Measurements from ENCODE around the gene FAM20C.
"Not testable (repeated sequence)": the region's sequence is repeated elsewhere in the genome, so short reads cannot be mapped to it uniquely, and the experiment has no call there.

FAM20C gene

DNA sequence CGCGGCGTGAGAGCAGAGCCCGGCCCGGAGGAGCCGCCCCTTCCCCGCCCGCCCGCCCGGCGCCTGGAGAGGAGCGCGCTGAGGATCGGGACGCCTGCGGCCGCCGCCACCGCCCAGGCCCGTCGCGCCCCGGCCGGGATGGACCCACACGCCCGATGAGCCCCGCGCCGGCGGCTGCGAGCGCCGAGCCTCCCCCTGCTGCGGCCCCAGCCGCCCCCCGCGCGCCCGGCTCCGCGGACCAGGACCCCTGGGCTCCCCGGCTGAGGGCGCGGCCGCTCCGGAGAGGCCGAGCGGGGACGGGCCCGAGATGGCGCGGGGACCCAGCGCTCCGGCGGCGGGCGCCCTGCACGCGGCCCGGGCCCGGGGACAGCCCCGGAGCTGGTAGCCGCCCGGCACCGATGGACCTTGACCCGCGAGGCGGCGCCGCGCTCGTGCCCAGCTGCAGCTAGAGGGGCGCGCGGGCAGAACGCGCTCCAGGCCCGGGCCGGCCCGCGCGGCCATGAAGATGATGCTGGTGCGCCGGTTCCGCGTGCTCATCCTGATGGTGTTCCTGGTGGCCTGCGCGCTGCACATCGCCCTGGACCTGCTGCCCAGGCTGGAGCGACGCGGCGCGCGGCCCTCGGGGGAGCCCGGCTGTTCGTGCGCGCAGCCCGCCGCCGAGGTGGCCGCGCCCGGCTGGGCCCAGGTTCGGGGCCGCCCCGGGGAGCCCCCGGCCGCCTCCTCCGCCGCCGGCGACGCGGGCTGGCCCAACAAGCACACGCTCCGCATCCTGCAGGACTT, 520 bp downstream of the FAM20C start:
- no peak for DNase-seq (ENCODE audit: low spot score)

DNA sequence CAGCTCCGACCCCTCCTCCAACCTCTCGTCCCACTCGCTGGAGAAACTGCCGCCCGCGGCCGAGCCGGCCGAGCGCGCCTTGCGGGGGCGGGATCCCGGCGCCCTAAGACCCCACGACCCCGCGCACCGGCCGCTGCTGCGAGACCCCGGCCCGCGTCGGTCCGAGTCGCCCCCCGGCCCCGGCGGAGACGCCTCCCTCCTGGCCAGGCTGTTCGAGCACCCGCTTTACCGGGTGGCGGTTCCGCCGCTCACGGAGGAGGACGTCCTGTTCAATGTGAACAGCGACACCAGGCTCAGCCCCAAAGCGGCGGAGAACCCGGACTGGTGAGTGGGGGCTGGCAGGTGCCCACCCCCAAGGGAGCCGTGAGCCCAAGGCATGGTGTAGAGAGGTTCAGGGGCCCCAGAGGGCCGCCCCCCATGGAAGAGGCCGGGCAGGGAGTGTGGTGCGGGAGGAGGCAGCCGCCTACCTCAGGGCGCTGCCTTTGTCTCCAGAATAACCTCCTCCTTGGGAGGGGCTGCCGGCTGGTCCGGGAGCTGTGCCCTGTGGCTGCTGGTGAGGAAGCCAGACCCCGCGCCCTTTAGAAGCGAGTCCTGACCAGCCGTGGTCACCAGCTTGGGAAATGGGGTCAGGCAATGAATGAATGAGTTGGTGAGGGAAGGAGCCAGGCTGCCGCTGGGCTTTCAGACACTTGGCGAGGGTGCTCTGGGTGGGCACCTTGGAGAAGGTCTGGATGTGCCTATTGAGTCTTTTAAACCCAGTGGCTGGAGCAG, 1.3 kb downstream of the FAM20C start:
- DNase-seq (ENCODE audit: low spot score), result no peak

DNA sequence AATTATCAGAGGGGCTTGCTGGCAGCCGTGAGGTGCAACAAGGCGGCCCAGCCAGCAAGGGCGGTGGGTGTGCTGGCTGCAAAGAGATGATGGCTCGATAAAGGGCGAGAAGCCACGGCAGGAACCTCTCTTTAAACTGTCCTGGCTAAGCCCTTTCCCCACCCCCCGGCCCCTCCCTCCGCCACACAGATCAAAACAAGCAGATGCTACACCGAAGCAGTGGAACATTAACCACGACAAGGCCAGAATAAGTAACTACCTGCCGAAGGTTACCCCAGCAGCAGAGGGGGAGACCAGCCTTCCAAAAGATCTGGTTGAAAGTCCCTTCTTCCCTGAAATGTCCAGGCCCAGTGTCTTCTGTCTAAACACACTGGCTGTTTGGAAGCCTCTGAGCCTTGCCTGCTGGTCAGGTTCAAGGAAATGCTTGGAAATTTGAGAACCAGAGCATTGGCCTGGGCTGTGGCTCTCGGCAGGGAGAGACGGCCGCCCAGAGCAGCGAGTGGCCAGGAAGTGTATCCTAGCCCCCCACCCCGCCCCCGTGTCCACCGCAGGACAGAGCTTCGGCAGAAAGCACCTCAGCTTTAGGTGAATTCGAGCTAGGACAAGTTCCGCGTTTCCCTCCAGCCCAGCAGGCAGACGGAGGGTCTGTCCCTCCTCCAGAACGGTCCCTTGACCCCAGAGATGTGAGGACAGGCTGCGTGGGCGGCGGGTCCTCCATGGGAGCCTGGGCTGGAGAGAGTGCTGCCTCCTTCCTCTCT, 2.1 kb downstream of the FAM20C start:
- no peak for DNase-seq (ENCODE audit: low spot score)

DNA sequence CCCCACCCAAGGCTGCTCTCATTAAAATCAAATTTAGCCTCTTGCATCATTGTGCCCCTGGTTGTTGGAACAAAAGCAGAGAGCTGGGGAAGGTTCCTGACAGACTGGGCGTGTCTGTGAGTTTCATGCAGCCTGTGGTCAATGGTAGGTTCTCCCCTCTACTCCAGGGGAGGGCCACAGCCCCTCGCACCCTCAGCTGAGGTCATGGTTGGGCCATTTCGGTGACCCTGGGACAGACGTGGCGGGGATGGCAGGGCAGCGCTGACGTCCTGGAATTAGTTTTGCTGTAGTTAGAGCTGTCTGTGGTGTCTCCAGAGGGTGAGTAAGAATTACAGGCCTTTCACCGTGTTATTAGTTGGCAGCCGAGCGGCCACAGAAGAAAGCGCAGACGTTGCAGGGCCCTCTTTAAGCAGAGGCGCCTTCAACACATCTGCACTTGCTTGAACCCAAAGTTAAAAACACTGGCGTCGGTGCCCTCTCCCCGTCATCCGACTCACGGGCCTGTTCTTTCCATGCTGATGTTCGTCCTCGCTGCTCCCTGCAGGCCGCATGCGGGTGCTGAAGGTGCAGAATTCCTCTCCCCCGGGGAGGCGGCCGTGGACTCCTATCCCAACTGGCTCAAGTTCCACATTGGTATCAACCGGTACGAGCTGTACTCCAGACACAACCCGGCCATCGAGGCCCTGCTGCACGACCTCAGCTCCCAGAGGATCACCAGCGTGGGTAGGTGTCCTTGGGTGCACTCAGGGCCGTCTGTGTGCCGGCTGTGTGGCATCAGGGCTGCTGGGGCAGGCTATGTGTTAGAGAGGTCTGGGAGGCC, 2.8 kb downstream of the FAM20C start:
- DNase-seq (ENCODE audit: low spot score), result no peak

DNA sequence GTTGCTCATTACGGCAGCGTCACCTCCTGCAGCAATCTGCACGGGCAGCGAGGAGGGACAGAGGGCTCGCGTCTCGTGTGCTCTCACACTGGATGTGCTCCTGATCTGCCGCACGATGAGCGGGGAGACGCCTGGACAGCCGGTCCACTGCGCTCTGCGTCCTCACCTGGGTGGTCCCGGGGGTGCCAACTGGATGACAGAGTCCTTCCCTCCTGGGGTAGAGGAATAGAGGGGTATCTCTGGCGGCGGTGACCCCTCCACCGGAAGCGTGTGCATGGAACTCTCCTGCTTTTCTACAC, 3.4 kb downstream of the FAM20C start:
- DNase-seq (ENCODE audit: low spot score), result no peak

DNA sequence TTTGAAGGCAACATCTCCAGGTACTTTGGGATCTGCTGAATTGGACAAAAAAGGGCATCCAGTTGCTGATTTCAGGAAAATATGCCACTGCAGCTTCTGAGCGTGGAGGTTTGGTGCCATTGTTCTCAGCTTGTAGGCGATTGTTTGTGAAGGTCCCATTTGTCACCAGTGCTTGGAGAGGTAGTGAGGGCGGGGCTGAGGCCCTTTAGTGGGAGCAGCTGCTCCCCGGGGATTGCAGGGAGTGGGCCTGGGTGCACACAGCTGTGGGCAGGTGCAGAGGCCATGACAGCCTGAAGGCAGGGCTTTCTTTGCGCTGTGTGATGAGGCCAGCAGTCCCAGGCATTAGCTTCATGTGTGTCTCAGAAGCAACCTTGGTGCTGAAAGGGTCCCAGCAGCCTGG, 3.9 kb downstream of the FAM20C start:
- DNase-seq (ENCODE audit: low spot score), result no peak

DNA sequence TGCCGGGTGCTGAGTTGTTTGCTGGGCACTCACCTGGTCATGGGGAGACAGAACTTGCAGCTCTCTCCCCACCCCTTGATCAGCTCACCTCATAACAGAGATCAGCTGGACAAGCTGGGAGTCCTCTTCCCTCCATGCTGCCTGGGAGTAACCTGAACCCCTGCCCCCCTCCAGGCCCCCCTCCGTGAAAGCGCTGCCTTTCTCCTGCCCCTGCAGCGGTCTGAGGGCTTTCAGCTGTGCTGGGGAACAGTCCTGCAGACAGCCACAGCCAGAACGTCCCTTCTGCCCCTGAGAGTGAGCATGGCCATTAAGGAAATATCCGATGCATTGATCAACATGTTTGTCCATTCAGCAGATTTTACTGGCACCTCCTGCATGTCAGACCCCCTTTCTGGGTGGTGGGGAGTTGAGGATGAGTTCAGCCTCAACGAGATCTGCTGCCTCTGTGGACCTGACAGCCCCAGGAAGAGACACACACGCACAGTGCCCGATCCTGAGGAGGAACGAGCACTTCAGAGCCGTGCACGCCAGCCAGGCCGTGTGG, 4.5 kb downstream of the FAM20C start:
- no peak for DNase-seq (ENCODE audit: low spot score)

DNA sequence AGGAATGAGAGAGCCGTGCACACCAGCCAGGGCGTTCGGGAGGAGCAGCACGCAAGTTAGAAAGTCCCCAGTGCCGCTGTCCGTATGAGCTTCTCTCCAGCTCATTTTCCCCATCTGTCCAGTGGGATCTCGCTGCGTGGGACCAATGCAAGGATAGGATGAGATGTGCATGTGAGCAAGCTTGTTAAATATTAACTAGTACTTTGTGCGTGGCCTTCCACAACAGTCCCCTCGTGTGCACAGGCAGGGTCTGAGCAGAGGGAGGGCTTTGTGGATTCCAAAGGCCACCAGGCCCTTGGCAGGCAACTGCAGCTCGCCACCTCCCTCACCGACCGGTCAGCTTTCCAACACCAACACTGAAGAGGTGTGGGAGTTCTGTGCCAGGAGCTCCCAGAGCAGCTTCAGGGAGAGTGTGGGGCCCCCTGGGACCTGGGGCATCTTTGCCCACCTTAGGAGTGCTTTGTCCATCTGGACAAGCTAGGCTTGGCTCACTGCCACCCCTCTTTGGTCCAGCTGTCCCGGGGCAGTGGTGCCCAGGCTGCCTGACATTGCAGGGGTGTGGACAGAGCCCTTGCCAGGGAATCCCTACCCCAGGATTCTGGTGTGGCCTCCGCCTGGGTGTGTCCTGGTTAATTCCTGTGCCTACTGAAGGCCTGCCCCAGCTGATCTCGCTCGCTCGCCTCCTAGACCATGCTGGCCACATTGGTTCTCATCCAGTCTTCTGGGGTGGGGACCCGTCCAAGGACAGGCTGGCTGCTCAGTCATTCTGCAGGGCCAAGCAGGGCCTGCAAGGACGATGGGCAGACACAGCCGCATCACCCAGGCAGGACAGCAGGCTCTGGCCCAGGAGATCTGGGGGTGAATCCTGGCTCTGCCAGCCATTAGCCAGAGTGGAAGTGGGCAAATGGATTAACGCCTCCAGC, 5.3 kb downstream of the FAM20C start:
- no peak for DNase-seq (ENCODE audit: low spot score)

DNA sequence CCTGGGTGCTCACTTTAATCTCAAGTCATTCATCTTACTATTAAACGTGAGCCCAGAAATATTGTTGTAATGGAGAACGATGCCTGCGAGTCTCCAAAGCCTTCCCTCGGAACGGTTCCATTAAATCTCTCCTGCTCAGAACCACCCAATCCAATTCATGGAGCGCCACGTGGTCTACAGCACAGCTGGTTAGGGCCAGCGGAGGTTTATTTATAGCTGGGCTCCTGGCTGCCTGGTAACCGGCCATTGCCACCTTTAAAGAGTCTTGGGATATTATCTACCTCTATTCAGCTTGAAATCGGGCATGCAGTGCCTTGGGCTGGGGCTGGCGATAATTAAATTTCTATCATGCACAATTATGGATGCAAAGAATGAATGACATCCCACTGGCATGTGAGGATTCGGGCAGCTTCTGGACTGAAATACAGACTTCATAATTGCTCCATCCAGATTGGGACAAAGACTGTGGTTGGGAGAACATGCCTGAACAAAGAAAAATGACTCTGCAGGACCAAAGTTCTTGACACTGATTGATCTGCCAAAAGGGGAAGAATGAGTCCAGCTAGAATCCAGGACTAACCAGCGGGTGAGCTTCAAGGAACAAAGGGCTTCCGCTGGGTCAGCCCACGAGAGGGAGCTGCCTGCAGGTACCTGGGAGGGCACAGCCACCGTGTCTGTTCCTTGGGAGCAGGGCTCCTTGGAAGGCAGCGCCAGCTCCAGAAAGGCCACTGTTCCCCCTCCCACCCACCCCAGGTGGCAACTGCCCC, 7.3 kb downstream of the FAM20C start:
- no peak for DNase-seq (ENCODE audit: low spot score)

DNA sequence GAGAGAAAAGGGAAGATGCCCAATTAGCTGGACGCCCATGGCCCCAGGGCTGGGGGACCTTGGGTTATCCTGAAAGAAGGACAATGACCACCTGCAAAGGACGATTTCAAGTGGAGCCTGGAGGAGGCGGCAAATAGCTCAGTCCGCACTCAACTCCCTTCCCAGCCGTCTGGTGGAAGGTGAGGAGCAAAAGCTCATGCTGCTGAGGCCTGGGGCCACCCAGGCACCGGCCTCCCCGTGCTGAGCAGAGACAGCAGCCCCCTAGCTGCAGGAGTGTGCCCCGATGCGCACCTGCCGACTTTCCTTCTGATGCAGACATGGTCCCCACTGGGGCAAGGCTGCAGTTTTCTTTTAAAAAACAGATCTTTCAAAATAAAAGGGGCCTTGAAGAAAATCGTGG, 7.9 kb downstream of the FAM20C start:
- no peak for DNase-seq (ENCODE audit: low spot score)

DNA sequence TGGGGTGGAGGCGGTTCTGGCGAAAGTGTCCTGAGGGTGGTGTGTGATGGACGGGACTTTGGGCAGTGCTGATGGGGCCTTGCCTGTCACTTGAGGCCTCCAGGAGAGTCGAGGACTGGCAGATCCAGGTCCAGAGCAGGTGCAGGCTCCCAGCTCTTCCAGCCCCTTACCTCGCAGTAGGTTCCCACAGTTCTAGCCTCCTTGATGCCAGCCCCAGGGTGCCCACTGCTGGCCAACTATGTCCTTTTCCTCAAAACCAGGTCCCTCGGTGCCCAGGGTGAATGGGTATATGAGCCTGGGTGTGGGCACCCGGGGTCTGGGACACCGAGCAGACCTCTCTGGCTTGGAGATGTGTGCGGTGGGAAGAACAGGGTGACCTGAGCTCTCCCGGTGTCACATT, 8.3 kb downstream of the FAM20C start:
- no peak for DNase-seq (ENCODE audit: low spot score)

DNA sequence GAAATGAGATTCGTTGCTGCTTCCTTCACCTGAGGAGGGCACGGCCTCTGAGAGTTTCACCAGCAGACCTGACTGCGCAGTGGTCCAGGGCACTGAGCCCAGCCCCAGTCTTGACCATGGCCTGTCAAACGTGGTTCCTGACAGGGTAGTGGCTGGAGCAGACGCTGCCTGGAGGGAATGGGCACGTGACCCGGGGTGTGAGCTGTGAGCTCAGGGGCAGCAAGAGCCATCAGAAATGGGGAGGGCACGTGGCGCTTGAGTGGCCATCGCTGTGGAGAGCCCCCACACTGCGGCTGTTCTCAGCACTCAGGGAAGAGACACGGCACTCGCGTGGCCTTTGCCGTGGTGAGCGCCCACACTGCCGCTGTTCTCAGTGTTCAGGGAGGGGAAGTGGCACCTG, 12.0 kb downstream of the FAM20C start:
- no peak for DNase-seq (ENCODE audit: low spot score)

DNA sequence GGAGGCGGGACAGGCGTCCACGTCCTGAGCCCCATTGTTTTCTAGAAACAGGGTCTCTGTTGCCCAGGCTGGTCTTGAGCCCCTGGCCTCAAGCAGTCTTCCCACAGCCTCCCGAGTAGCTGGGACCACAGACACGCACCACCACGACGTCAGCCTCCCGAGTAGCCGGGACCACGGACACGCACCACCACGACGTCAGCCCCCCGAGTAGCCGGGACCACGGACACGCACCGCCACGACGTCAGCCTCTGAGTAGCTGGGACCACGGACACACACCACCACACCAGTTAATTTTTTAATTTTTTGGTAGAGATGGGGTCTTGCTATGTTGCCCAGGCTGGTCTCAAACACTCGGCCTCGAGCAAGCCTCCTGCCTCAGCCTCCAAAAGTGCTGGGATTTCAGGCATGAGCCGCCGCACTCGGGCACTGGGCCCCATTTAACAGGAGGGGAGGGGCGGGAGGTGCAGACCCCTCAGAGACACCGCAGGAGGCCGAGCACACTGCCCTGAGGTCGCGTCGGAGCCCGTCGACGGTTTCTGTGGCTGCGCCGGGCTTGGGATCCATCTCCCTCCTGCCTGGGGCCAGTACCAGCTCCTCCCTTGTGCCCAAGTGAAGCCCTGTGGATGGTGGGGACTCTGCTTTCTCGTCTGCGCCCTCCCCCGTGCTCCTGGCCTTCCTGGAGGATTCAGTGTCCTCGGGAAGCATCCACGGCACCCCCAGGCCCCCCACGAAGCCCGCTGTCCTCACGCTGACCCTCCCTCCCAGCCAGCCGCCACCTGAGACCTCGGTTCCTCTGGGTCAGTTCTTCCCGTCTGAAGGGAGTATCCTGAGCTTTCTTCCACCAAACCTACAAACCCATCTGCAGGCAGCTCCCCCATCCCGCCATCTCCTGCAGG, 13.0 kb downstream of the FAM20C start:
- DNase-seq (ENCODE audit: low spot score), result no peak

DNA sequence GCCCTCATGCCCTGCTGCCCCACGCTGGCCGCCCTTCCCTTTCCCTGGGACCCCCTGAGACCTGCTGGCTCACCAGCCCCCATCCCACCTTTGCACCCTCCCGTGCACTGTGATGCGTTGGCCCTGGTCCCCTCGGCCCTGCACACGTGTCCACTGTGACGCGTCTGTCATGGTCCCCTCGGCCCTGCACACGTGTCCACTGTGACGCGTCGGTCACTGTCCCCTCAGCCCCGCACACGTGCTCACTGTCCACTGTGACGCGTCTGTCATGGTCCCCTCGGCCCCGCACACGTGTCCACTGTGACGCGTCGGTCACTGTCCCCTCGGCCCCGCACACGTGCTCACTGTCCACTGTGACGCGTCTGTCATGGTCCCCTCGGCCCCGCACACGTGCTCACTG, 14.0 kb downstream of the FAM20C start:
- not testable (repeated sequence) for DNase-seq (ENCODE audit: low spot score)

DNA sequence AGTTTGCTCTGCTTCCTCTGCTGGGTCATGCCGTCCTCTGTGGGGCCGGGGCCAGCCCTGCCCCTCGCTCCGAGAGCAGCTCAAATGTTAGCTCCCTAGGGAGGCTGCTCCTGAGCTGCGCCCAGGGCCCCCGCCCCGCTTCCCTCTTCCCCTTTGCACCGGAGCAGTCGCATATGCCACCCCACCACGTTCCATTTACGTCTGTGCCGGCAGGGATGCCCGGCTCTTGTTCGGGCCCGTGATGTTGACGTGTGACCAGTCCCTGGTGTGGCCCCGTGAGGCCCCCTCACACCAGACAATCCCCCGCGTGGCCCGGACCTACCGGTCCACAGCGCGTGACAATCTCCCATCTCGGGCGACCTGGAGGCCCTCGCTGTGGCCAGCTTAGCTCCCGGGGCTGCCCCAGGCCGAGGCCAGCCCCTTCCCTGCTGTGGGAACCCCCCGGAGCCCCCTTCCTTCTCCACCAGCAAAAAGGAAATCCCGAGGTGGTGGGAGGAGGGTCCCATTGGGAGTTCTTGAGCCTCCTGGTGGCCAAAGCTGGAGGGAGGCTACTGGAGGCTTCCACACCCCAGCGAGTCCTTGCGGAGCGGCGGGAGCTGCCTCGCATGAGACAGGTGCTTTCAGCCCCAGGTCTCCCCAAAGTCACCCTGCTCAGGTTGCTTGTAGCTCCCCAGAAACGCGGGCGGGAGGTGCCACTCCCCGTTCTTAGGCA, 15.2 kb downstream of the FAM20C start:
- no peak for DNase-seq (ENCODE audit: low spot score)

DNA sequence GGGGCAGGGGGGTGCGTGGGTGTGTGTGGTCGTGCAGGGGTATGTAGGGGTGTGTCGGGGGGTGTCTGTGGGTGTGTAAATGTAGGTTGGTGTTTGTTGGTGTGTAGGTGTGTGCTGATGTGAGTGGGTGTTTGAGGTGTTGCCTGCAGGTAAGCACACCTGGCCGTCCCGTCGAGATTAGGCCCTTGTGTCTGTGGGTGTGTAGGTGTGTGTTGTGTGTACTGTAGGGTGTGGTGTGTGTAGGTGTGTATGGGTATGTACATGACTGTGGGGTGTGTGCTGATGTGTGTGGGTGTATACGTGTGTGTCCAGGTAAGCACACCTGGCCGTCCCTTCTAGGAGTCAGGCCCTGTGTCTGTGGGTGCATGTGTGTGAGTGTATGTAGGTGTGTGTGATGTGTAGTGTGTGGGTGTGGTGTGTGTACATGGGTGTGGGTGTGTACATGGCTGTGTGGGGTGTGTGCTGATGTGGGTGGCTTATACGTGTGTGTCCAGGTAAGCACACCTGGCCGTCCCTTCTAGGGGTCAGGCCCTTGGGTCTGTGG, 15.8 kb downstream of the FAM20C start:
- DNase-seq (ENCODE audit: low spot score), result no peak

DNA sequence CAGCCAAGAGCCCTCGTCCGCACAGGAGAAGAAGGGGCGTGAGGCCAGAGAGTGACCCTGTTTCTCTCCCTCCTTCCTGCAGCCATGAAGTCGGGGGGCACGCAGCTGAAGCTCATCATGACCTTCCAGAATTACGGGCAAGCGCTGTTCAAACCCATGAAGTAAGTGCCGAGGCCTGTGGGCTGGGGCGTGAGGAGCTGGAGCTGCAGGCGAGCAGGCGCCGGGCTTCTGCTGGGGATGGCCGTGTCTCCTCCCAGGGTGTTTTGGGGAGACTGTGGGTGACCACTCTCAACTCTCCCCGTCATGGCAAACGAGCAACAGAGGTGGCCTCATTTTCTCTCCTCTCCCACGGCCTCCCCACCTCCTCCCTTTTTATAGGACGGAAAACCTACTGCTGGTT, 16.4 kb downstream of the FAM20C start:
- DNase-seq (ENCODE audit: low spot score), result no peak

DNA sequence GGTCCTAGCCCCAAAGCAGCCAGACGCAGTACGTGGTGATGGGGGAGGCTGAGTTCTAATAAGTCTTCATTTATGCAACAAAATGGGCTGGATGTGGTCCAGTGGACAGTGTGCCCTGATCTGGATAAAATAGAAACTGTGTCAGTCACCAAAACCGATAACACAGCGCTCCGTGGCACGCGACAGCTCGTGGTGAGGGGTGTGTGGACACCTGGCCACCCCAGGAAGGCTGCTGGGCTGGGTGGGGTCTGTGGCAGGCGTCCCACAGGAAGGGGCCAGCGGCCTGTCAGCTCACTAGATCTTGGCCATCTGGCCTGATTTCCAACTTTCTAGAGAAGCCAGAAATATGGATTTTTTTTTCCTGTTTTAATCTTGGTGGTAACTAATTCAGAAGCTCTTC, 17.0 kb downstream of the FAM20C start:
- DNase-seq (ENCODE audit: low spot score), result no peak

Data from Ammon's horn (tissue), 1 donor.